ENCODE results near the gene LRIT1. TPM values are rescaled to one million over a fixed set of nuclear protein-coding genes. Genes with fewer than 3 reads are reported as not detected.
"Not testable (repeated sequence)": the region's sequence is repeated elsewhere in the genome, so short reads cannot be mapped to it uniquely, and the experiment has no call there.

LRIT1 gene
- total RNA-seq, result not detected
- long read RNA-seq, result 0 reads

- intact Hi-C loops (cut with DNase I, micrococcal nuclease), result no loop called here
- no peak for DNase-seq
- no peak for ATAC-seq
These were observed at the start of gene LRIT1 for GRCh38 chr10:84241185-84241790. Gene LRIT1 (minus strand): TSS chr10:84241546. CDS start chr10:84241439, 107 bp downstream.

- DNase-seq (no peak), ATAC-seq (no peak)
- intact Hi-C loops (cut with DNase I, micrococcal nuclease), result no loop called here
These were observed 48.9 kb upstream of the LRIT1 start for GRCh38 chr10:84290235-84290634.

GRCh38 chr10:84289521-84290200 lies 48.3 kb upstream of the LRIT1 start:
- DNase-seq (no peak), ATAC-seq (no peak)
- intact Hi-C loops (cut with DNase I, micrococcal nuclease), result no loop called here

GRCh38 chr10:84288151-84288550 lies 46.8 kb upstream of the LRIT1 start:
- ATAC-seq, result no peak
- no peak for DNase-seq
- intact Hi-C loops (cut with DNase I, micrococcal nuclease), result no loop called here

- no peak for DNase-seq
- intact Hi-C loops (cut with DNase I, micrococcal nuclease), result no loop called here
- no peak for ATAC-seq
These were observed 45.3 kb upstream of the LRIT1 start for GRCh38 chr10:84286695-84287094.

GRCh38 chr10:84279876-84280475 lies 38.6 kb upstream of the LRIT1 start:
- DNase-seq; intact Hi-C loops (cut with DNase I, micrococcal nuclease); ATAC-seq: not testable (repeated sequence)

GRCh38 chr10:84270708-84271107 lies 29.4 kb upstream of the LRIT1 start:
- DNase-seq (no peak), ATAC-seq (peak; percentile 89)
- intact Hi-C loops (cut with DNase I, micrococcal nuclease), result no loop called here

GRCh38 chr10:84269773-84270172 lies 28.4 kb upstream of the LRIT1 start:
- ATAC-seq (no peak), DNase-seq (no peak)
- intact Hi-C loops (cut with DNase I, micrococcal nuclease), result loop anchor here in 1 of 2 donors (10.0 kb wide), 1 partner anchor 105 kb away; no protein-coding TSS in a partner anchor

- DNase-seq (no peak), ATAC-seq (no peak)
- intact Hi-C loops (cut with DNase I, micrococcal nuclease), result loop anchor here in 1 of 2 donors (10.0 kb wide), 1 partner anchor 106 kb away; no protein-coding TSS in a partner anchor
These were observed 27.8 kb upstream of the LRIT1 start for GRCh38 chr10:84269162-84269561.

- DNase-seq (peak; percentile 61 to 86), ATAC-seq (peak; percentile 59)
- intact Hi-C loops (cut with DNase I, micrococcal nuclease), result loop anchor here in 1 of 2 donors (10.0 kb wide), 1 partner anchor 107 kb away; no protein-coding TSS in a partner anchor
These were observed 26.3 kb upstream of the LRIT1 start for GRCh38 chr10:84267503-84268126.

- ATAC-seq, result peak; percentile 69
- intact Hi-C loops (cut with DNase I, micrococcal nuclease), result loop anchor here in 1 of 2 donors (2.0 to 10.0 kb wide), 2 partner anchors 109 to 271 kb away; no protein-coding TSS in a partner anchor
- DNase-seq, result peak in 1 of 2 donors; percentile 23
These were observed 24.1 kb upstream of the LRIT1 start for GRCh38 chr10:84265418-84265817.

- intact Hi-C loops (cut with DNase I, micrococcal nuclease), result loop anchor here in 1 of 2 donors (2.0 to 10.0 kb wide), 2 partner anchors 110 to 272 kb away; no protein-coding TSS in a partner anchor
- DNase-seq (peak; percentile 39 to 76), ATAC-seq (peak; percentile 86)
These were observed 23.3 kb upstream of the LRIT1 start for GRCh38 chr10:84264611-84265141.

GRCh38 chr10:84263716-84264115 lies 22.4 kb upstream of the LRIT1 start:
- no peak for ATAC-seq
- intact Hi-C loops (cut with DNase I, micrococcal nuclease), result loop anchor here in 1 of 2 donors (2.0 to 10.0 kb wide), 2 partner anchors 111 to 273 kb away; no protein-coding TSS in a partner anchor

GRCh38 chr10:84262190-84262956 lies 21.0 kb upstream of the LRIT1 start:
- no peak for DNase-seq
- intact Hi-C loops (cut with DNase I, micrococcal nuclease), result loop anchor here in 1 of 2 donors (10.0 kb wide), 1 partner anchor 112 kb away; no protein-coding TSS in a partner anchor
- no peak for ATAC-seq

More at GRCh38 chr10:84263716-84264115, 22.4 kb upstream of the LRIT1 start:
- no peak for DNase-seq

GRCh38 chr10:84261236-84261915 lies 20.0 kb upstream of the LRIT1 start:
- intact Hi-C loops (cut with DNase I, micrococcal nuclease), result loop anchor here in 1 of 2 donors (10.0 kb wide), 1 partner anchor 113 kb away; no protein-coding TSS in a partner anchor
- DNase-seq (no peak), ATAC-seq (no peak)

- ATAC-seq, result no peak
- DNase-seq, result no peak
- intact Hi-C loops (cut with DNase I, micrococcal nuclease), result no loop called here
These were observed 16.8 kb upstream of the LRIT1 start for GRCh38 chr10:84258034-84258695.
